ENCODE data around the gene ANO1. TPM values are rescaled to one million over a fixed set of nuclear protein-coding genes. Genes with fewer than 3 reads are reported as not detected.

Gene ANO1
- total RNA-seq, 1 donor: 0.36 TPM

- peak; percentile 29 for DNase-seq (ENCODE audit: low read depth)
- H3K4me3 ChIP-seq (ENCODE audit: low read depth, low read length): peak overlapping the region; percentile 98
- TF ChIP-seq CTCF (IDR thresholded peaks at IDR 0.05; ENCODE audit: insufficient read depth, low read length): no peak
Measured at GRCh38 chr11:70205049-70205725, 127.1 kb downstream of the ANO1 start.

GRCh38 chr11:70205766-70206165, 127.6 kb downstream of the ANO1 start:
- H3K4me3 ChIP-seq (ENCODE audit: low read depth, low read length): no peak overlapping the region
- DNase-seq (ENCODE audit: low read depth): no peak
- TF ChIP-seq CTCF (IDR thresholded peaks at IDR 0.05; ENCODE audit: insufficient read depth, low read length): no peak

GRCh38 chr11:70206226-70206981, 128.3 kb downstream of the ANO1 start:
- no peak overlapping the region for H3K4me3 ChIP-seq (ENCODE audit: low read depth, low read length)
- TF ChIP-seq CTCF (IDR thresholded peaks at IDR 0.05; ENCODE audit: insufficient read depth, low read length): no peak
- DNase-seq (ENCODE audit: low read depth): no peak

- no peak for TF ChIP-seq CTCF (IDR thresholded peaks at IDR 0.05; ENCODE audit: insufficient read depth, low read length)
- no peak for DNase-seq (ENCODE audit: low read depth)
- no peak overlapping the region for H3K4me3 ChIP-seq (ENCODE audit: low read depth, low read length)
Measured at GRCh38 chr11:70206982-70207376, 128.9 kb downstream of the ANO1 start.

- no peak for DNase-seq (ENCODE audit: low read depth)
- no peak overlapping the region for H3K4me3 ChIP-seq (ENCODE audit: low read depth, low read length)
- TF ChIP-seq CTCF (IDR thresholded peaks at IDR 0.05; ENCODE audit: insufficient read depth, low read length): no peak
Measured at GRCh38 chr11:70207531-70208131, 129.5 kb downstream of the ANO1 start.

GRCh38 chr11:70209391-70209912, 131.3 kb downstream of the ANO1 start:
- DNase-seq (ENCODE audit: low read depth): no peak
- TF ChIP-seq CTCF (IDR thresholded peaks at IDR 0.05; ENCODE audit: insufficient read depth, low read length): no peak
- H3K4me3 ChIP-seq (ENCODE audit: low read depth, low read length): no peak overlapping the region

Measured in fibroblast of the aortic adventitia (primary cell).